ENCODE data around the gene DDT.

DNA sequence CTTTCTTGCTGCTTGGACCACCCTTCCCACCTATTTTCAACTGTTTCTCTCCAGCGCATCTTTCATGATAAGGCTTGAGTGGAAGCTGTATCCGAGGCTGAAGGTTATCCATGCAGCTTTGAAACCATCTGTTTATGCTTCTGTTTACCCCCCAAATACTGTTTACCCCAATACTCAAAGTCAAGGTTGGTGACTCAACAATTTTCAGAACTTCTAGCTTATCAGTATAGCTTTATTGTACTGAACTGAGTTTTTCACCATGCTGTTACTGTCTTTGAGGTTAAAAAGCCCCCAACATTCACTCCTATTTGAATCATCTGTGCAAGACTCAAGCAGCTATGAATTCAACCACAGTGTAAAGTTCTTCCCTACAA is 35.8 kb upstream of the DDT start:
- TF ChIP-seq, protein P1, sequence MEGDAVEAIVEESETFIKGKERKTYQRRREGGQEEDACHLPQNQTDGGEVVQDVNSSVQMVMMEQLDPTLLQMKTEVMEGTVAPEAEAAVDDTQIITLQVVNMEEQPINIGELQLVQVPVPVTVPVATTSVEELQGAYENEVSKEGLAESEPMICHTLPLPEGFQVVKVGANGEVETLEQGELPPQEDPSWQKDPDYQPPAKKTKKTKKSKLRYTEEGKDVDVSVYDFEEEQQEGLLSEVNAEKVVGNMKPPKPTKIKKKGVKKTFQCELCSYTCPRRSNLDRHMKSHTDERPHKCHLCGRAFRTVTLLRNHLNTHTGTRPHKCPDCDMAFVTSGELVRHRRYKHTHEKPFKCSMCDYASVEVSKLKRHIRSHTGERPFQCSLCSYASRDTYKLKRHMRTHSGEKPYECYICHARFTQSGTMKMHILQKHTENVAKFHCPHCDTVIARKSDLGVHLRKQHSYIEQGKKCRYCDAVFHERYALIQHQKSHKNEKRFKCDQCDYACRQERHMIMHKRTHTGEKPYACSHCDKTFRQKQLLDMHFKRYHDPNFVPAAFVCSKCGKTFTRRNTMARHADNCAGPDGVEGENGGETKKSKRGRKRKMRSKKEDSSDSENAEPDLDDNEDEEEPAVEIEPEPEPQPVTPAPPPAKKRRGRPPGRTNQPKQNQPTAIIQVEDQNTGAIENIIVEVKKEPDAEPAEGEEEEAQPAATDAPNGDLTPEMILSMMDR (IDR thresholded peaks at IDR 0.05; ENCODE audit: low read depth, low read length, missing input control) = no peak
- TF ChIP-seq YY1 (IDR thresholded peaks at IDR 0.05) = no peak
- TF ChIP-seq JUND (IDR thresholded peaks at IDR 0.05) = no peak
- TF ChIP-seq, protein P2, sequence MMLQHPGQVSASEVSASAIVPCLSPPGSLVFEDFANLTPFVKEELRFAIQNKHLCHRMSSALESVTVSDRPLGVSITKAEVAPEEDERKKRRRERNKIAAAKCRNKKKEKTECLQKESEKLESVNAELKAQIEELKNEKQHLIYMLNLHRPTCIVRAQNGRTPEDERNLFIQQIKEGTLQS (IDR thresholded peaks at IDR 0.05) = no peak
- TF ChIP-seq, protein P3, sequence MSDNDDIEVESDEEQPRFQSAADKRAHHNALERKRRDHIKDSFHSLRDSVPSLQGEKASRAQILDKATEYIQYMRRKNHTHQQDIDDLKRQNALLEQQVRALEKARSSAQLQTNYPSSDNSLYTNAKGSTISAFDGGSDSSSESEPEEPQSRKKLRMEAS (IDR thresholded peaks at IDR 0.05) = no peak

Data from liver (tissue), 3 donors.